HepG2 (cell line): Measurements from ENCODE around the gene P2RY6. TPM values are rescaled to one million over a fixed set of nuclear protein-coding genes. Genes with fewer than 3 reads are reported as not detected.

Experiments
- ADNP ChIP-seq: sonication (generic); formaldehyde crosslinking; IDR thresholded peaks from 2 replicates; pipeline ENCODE4 v1.4.0; 2020; ENCODE audit warnings: missing genetic modification reagents
- AGO1 ChIP-seq: fragments of 200-400 bp; formaldehyde crosslinking; IDR thresholded peaks from 2 replicates; pipeline ENCODE4 v1.6.1; 2017; ENCODE audit warnings: mild to moderate bottlenecking, low read depth, low read length, moderate library complexity; ENCODE audit not compliant: poor library complexity, severe bottlenecking
- ATF7-NPFF ChIP-seq: sonication (generic); formaldehyde crosslinking; IDR thresholded peaks from 2 replicates; pipeline ENCODE4 v1.8.1; 2023; ENCODE audit warnings: mild to moderate bottlenecking, low read depth, missing genetic modification reagents, moderate library complexity
- DNMT1 ChIP-seq: sonication (generic); formaldehyde crosslinking; IDR thresholded peaks from 2 replicates; pipeline ENCODE4 v1.5.1; 2020; ENCODE audit warnings: mild to moderate bottlenecking, missing genetic modification reagents
- HDAC6 ChIP-seq: fragments of 200-600 bp; sonication (generic); IDR thresholded peaks from 2 replicates; pipeline ENCODE4 v1.7.0; 2017; ENCODE audit warnings: mild to moderate bottlenecking, antibody characterized with exemption, low read length, low read depth
- HOXA9 ChIP-seq: sonication (generic); formaldehyde crosslinking; IDR thresholded peaks from 2 replicates; pipeline ENCODE4 v1.8.1; 2022; ENCODE audit warnings: missing genetic modification reagents, mild to moderate bottlenecking, moderate library complexity, borderline replicate concordance
- NR2F2 ChIP-seq: IDR thresholded peaks from 2 replicates; pipeline ENCODE4 v1.6.1; 2012; ENCODE audit warnings: low read depth, inconsistent platforms, borderline replicate concordance
- PCBP2 ChIP-seq: fragments of 200-400 bp; formaldehyde crosslinking; optimal IDR thresholded peaks from 2 replicates; pipeline ENCODE3; 2018; ENCODE audit warnings: low read length, low read depth; ENCODE audit not compliant: poor library complexity, severe bottlenecking
- SALL2 ChIP-seq: sonication (generic); formaldehyde crosslinking; IDR thresholded peaks from 2 replicates; pipeline ENCODE4 v1.8.1; 2023; ENCODE audit warnings: mild to moderate bottlenecking, missing genetic modification reagents, inconsistent platforms
- TFE3 ChIP-seq: IDR thresholded peaks from 2 replicates; pipeline ENCODE4 v1.6.1; 2016
- ZBTB8A ChIP-seq: sonication (generic); formaldehyde crosslinking; IDR thresholded peaks from 2 replicates; pipeline ENCODE4 v1.4.0; 2020; ENCODE audit warnings: mild to moderate bottlenecking, low read depth, missing genetic modification reagents, borderline replicate concordance
- ZFP82 ChIP-seq: sonication (generic); formaldehyde crosslinking; IDR thresholded peaks from 2 replicates; pipeline ENCODE4 v1.5.1; 2020; ENCODE audit warnings: mild to moderate bottlenecking, missing genetic modification reagents, borderline replicate concordance
- ZNF121 ChIP-seq: sonication (generic); formaldehyde crosslinking; IDR thresholded peaks from 2 replicates; pipeline ENCODE4 v1.5.0; 2020; ENCODE audit warnings: mild to moderate bottlenecking, missing genetic modification reagents
- ZNF143 ChIP-seq: sonication (generic); formaldehyde crosslinking; IDR thresholded peaks from 2 replicates; pipeline ENCODE4 v1.4.0; 2020; ENCODE audit warnings: missing genetic modification reagents
- ZNF382 ChIP-seq: sonication (generic); formaldehyde crosslinking; IDR thresholded peaks from 2 replicates; pipeline ENCODE4 v1.5.0; 2020; ENCODE audit warnings: missing genetic modification reagents, mild to moderate bottlenecking, borderline replicate concordance
- ZNF451 ChIP-seq: sonication (generic); formaldehyde crosslinking; IDR thresholded peaks from 2 replicates; pipeline ENCODE4 v1.5.0; 2020; ENCODE audit warnings: mild to moderate bottlenecking, missing genetic modification reagents
- ZNF644 ChIP-seq: IDR thresholded peaks from 2 replicates; pipeline ENCODE4 v1.6.1; 2016; ENCODE audit warnings: low read depth
- ZNF737 ChIP-seq: sonication (generic); formaldehyde crosslinking; IDR thresholded peaks from 2 replicates; pipeline ENCODE4 v1.5.0; 2020; ENCODE audit warnings: missing genetic modification reagents, mild to moderate bottlenecking, borderline replicate concordance
- ZNF777 ChIP-seq: sonication (generic); formaldehyde crosslinking; IDR thresholded peaks from 2 replicates; pipeline ENCODE4 v1.4.0; 2020; ENCODE audit warnings: missing genetic modification reagents
- ZSCAN20 ChIP-seq: sonication (generic); formaldehyde crosslinking; IDR thresholded peaks from 2 replicates; pipeline ENCODE4 v1.4.0; 2020; ENCODE audit warnings: missing genetic modification reagents, mild to moderate bottlenecking, borderline replicate concordance
- ZSCAN9 ChIP-seq: IDR thresholded peaks from 2 replicates; pipeline ENCODE4 v1.6.1; 2016; ENCODE audit warnings: borderline replicate concordance
- polyA plus RNA-seq, 8 experiments: library from polyadenylated mRNA; depleted of rRNA in 3 of 8; stranded (reverse) in 7 of 8; unstranded in 1 of 8; fragments of >200 nt; fragmentation: Illumina TruSeq in 4 of 8; extraction: Trizol in 4 of 8; gene quantifications; 2 replicates each; pipeline versions ENCODE4 v1.2.1 to v1.2.3, GENCODE V29; 2011 to 2016; ENCODE audit warnings: low read depth in 4 of 8, missing spikeins in 1 of 8, mixed read lengths in 1 of 8; ENCODE audit not compliant: insufficient read depth in 1 of 8
- total RNA-seq, 5 experiments: library from RNA; depleted of rRNA; stranded (reverse); fragments of >200 nt; fragmentation: Illumina TruSeq; extraction: Trizol; gene quantifications; 2 replicates each; pipeline ENCODE4 v1.2.3, GENCODE V29; 2016; ENCODE audit warnings: low read depth in 1 of 5
- TF ChIP-seq, protein P1 (sequence below): sonication (generic); formaldehyde crosslinking; IDR thresholded peaks from 2 replicates; pipeline ENCODE4 v1.5.1; 2020; ENCODE audit warnings: mild to moderate bottlenecking, missing genetic modification reagents, borderline replicate concordance
- TF ChIP-seq, protein P2 (sequence below): sonication (generic); formaldehyde crosslinking; IDR thresholded peaks from 2 replicates; pipeline ENCODE4 v1.4.0; 2020; ENCODE audit warnings: mild to moderate bottlenecking, missing genetic modification reagents
- TF ChIP-seq, protein P3 (sequence below): sonication (generic); formaldehyde crosslinking; IDR thresholded peaks from 2 replicates; pipeline ENCODE4 v1.4.0; 2020; ENCODE audit warnings: missing genetic modification reagents

The P2RY6 gene
- total and polyA plus RNA-seq, 2 of the 13 experiments (the other 11 are each of a cell fraction or from before 2014, with no cell fraction given): 0.09 to 0.29 TPM

DNA sequence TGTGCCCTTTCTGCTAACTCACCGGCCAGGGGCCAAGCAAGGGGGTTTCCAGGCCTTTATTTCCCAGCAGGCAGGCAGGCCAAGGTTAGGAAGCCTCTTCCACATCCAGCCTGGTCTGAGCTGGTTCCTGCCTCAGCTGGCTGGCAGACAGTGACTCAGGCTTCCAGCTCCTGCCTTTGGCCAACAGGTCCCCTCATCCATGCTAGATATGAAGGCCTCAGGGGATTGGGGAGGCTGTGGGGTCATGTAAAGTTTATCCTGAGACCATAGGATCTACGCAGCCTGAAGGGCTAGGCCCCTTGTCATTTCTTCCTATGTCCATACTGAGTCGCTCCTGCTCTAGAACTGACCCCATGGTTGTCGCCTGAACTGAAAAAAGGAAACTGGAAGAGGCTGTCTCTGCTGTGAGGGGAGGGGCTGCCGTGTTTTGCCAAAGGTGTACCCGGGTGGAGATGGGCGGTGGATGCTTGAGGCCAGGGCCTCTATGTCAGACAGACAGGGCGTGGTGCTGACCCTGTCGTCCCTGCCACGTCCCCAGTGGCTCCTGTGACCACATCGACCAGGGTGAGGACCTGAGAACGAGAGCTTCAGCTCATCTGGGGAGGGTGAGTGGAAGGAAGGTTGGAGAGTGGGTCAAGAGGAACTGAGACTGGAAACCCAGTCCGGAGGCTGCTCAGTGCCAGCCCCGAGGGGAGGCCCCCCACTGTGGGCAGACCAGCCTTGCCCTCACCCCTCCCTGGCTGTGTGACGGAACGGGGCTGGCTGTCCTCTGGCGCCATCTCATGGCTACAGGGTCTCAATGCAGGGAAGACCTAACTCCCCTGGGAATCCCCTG, 17.0 kb downstream of the P2RY6 start (continued):
- 0 out of 2 replicates have a peak, but pooled peaks have one; percentile 15 for TF ChIP-seq TFE3
- TF ChIP-seq, protein P1, sequence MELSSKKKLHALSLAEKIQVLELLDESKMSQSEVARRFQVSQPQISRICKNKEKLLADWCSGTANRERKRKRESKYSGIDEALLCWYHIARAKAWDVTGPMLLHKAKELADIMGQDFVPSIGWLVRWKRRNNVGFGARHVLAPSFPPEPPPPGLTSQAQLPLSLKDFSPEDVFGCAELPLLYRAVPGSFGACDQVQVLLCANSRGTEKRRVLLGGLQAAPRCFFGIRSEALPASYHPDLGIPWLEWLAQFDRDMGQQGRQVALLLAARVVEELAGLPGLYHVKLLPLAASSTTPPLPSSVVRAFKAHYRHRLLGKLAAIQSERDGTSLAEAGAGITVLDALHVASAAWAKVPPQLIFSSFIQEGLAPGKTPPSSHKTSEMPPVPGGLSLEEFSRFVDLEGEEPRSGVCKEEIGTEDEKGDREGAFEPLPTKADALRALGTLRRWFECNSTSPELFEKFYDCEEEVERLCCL (CRISPR knock-in tag): no peak
- TF ChIP-seq ATF7-NPFF (CRISPR knock-in tag): no peak
- no peak for TF ChIP-seq HOXA9
- no peak for TF ChIP-seq ZFP82
- no peak for TF ChIP-seq ZNF121 (CRISPR knock-in tag)
- TF ChIP-seq, protein P2, sequence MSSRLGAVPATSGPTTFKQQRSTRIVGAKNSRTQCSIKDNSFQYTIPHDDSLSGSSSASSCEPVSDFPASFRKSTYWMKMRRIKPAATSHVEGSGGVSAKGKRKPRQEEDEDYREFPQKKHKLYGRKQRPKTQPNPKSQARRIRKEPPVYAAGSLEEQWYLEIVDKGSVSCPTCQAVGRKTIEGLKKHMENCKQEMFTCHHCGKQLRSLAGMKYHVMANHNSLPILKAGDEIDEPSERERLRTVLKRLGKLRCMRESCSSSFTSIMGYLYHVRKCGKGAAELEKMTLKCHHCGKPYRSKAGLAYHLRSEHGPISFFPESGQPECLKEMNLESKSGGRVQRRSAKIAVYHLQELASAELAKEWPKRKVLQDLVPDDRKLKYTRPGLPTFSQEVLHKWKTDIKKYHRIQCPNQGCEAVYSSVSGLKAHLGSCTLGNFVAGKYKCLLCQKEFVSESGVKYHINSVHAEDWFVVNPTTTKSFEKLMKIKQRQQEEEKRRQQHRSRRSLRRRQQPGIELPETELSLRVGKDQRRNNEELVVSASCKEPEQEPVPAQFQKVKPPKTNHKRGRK: 0 out of 2 replicates have a peak, but pooled peaks have one; percentile 70
- no peak for TF ChIP-seq NR2F2
- no peak for TF ChIP-seq ZNF737 (CRISPR knock-in tag)
- TF ChIP-seq DNMT1: peak; percentile 70; the same call in 1 of the 2 replicates
- no peak for TF ChIP-seq ZNF143
- TF ChIP-seq ZNF382 (CRISPR knock-in tag): no peak
- TF ChIP-seq ADNP (CRISPR knock-in tag): no peak
- TF ChIP-seq PCBP2: no peak
- no peak for TF ChIP-seq ZNF451 (CRISPR knock-in tag)
- TF ChIP-seq ZSCAN9 (CRISPR knock-in tag): no peak
- peak; percentile 83 for TF ChIP-seq ZNF777 (CRISPR knock-in tag)
- no peak for TF ChIP-seq ZSCAN20 (CRISPR knock-in tag)
- no peak for TF ChIP-seq AGO1
- TF ChIP-seq HDAC6: no peak
- no peak for TF ChIP-seq SALL2
- TF ChIP-seq ZBTB8A (CRISPR knock-in tag): no peak
- no peak for TF ChIP-seq ZNF644 (CRISPR knock-in tag)
- TF ChIP-seq, protein P3, sequence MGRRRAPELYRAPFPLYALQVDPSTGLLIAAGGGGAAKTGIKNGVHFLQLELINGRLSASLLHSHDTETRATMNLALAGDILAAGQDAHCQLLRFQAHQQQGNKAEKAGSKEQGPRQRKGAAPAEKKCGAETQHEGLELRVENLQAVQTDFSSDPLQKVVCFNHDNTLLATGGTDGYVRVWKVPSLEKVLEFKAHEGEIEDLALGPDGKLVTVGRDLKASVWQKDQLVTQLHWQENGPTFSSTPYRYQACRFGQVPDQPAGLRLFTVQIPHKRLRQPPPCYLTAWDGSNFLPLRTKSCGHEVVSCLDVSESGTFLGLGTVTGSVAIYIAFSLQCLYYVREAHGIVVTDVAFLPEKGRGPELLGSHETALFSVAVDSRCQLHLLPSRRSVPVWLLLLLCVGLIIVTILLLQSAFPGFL (CRISPR knock-in tag): no peak
